ENCODE results near the gene TRIM8. TPM values are rescaled to one million over a fixed set of nuclear protein-coding genes. Genes with fewer than 3 reads are reported as not detected.

The TRIM8 gene
- total and polyA plus RNA-seq, 2 of the 8 experiments (the other 6 are each of a cell fraction or from before 2014, with no cell fraction given): 24.9 to 38.8 TPM

GRCh38 chr10:102678842-102679289, 34.6 kb downstream of the TRIM8 start (continued):
- TF ChIP-seq KDM1A (IDR thresholded peaks at IDR 0.05; ENCODE audit: borderline replicate concordance, low read length): 0 out of 2 replicates have a peak, but pooled peaks have one; percentile 27
- no peak for TF ChIP-seq RXRA (IDR thresholded peaks at IDR 0.05; ENCODE audit: insufficient read depth, low read depth, low read length)
- TF ChIP-seq CREB1 (IDR thresholded peaks at IDR 0.05): no peak
- TF ChIP-seq RAD21 (IDR thresholded peaks at IDR 0.05 in 1 of 2, conservative IDR thresholded peaks at IDR 0.05 in 1 of 2; ENCODE audit: low read depth in 2 of 2, low read length in 2 of 2): peak; percentile 67 to 77
- peak; percentile 28 to 59; a peak in 1 of 4 replicates for TF ChIP-seq HDAC2 (IDR thresholded peaks at IDR 0.05; ENCODE audit: borderline replicate concordance in 1 of 2, low read depth in 2 of 2, low read length in 2 of 2)
- no peak for TF ChIP-seq EGR1 (IDR thresholded peaks at IDR 0.05; ENCODE audit: borderline replicate concordance, low read depth, low read length)
- peak; percentile 86 to 95 (median 94) for TF ChIP-seq CTCF (IDR thresholded peaks at IDR 0.05; ENCODE audit: control extremely low read depth in 1 of 3, insufficient read depth in 1 of 3, low read depth in 1 of 3, low read length in 3 of 3)
- TF ChIP-seq RBBP5 (IDR thresholded peaks at IDR 0.05; ENCODE audit: borderline replicate concordance, low read depth, low read length): 0 out of 2 replicates have a peak, but pooled peaks have one; percentile 58
- no peak for TF ChIP-seq KDM4A (IDR thresholded peaks at IDR 0.05; ENCODE audit: low read depth, low read length, severe bottlenecking)
- no peak for TF ChIP-seq GTF2F1 (IDR thresholded peaks at IDR 0.05; ENCODE audit: borderline replicate concordance, low read depth, low read length)
- peak; percentile 59 for TF ChIP-seq TAF1 (IDR thresholded peaks at IDR 0.05; ENCODE audit: low read depth, low read length)
- peak; percentile 77 for TF ChIP-seq USF2 (IDR thresholded peaks at IDR 0.05; ENCODE audit: low read length)
- no peak for TF ChIP-seq HDAC6 (IDR thresholded peaks at IDR 0.05; ENCODE audit: low read depth, low read length)
- TF ChIP-seq E2F6 (IDR thresholded peaks at IDR 0.05): peak; percentile 82
- no peak for TF ChIP-seq BRCA1 (IDR thresholded peaks at IDR 0.05; ENCODE audit: low read depth, low read length)
- no peak for TF ChIP-seq EZH2 (IDR thresholded peaks at IDR 0.05; ENCODE audit: low read depth, low read length, severe bottlenecking)
- TF ChIP-seq SIN3A (conservative IDR thresholded peaks at IDR 0.05 in 1 of 2, IDR thresholded peaks at IDR 0.05 in 1 of 2; ENCODE audit: low read depth in 1 of 2, low read length in 2 of 2): peak in 1 of 2 experiments; percentile 62; a peak in 1 of 4 replicates
